GM20431 (cell line): Measurements from ENCODE around the gene PRSS48.
"Not testable (repeated sequence)": the region's sequence is repeated elsewhere in the genome, so short reads cannot be mapped to it uniquely, and the experiment has no call there.

Experiments
- in situ Hi-C: fragments of 300-500 bp; cut with MseI, MboI; formaldehyde crosslinking; loops from one replicate; pipeline ENCODE4 v1.15.0; 2020; ENCODE audit warnings: low sequenced_read_pairs; ENCODE audit not compliant: unreplicated experiment

The PRSS48 gene

DNA sequence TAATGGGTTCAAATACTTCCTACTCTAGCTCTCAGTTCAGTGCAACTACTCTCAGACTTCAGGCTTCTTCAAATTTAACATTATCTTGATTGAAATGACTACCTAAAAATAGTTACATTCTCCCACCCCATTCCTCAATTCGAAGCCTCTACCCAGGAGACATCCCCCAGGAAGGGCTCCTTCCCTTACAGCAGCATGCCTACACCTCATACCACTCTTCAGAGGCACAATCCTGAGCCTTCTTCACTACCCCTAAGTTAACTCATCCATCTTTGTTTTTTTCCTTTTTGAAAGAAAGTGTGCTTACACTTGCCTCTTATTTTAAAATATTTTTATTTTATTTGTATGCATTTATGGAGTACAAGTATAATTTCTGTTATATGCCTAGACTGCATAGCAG, 17.2 kb upstream of the PRSS48 start:
- in situ Hi-C loops = no loop called here

DNA sequence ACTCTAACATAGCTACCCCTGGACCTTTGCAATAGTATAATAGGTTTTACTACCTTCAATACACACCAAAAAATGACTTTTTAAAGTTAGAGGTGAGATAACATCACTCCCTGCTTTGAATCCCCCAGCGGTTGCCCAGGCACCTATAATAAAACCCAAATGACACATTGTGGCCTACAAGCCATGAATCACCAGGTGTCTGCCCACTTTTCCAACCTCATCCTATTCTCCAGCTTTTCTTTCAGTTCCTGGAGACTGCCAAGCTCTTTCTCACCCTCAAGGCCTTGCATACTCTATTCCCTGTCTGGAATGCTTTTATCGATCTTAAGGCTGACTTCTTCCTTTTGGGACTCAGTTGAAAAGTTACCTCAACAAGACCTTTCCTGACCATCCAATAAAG, 16.4 kb upstream of the PRSS48 start:
- in situ Hi-C loops = no loop called here

DNA sequence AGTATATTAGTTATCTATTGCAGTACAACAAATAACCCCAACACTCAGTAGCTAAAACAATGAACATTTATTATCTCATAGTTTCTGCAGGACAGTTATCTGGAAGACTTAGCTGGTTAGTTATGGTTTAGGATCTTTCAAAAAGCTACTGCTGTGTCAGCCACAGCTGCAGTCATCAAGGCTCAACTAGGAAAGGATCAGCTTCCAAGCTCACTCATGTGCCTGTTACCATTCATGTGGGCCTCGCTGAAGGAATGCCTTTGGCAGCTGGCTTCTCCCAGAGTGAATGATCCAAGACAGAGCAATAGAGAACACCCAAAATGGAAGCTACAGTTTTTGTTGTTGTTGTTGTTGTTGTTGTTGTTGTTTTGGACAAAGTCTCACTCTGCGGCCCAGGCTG, 13.5 kb upstream of the PRSS48 start:
- in situ Hi-C loops = no loop called here

DNA sequence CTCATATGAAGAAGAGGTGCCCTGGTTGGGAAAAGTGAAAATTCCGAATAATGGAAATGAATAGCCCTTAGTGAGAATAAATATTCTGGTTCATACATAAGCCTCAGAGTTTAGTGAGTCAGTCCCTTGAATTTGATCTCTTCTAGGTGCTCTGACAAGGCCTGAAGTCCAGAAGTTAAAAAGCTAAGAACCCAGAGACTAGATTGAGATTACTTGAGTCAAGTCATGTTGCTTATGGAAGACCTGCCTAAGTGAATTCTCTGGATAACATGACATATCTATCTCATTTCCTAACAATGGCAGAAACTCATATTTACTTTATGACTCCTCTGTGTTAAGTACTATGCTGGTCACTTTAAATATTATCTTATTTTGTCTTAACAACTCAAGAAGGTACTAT, 10.5 kb upstream of the PRSS48 start:
- in situ Hi-C loops = no loop called here

DNA sequence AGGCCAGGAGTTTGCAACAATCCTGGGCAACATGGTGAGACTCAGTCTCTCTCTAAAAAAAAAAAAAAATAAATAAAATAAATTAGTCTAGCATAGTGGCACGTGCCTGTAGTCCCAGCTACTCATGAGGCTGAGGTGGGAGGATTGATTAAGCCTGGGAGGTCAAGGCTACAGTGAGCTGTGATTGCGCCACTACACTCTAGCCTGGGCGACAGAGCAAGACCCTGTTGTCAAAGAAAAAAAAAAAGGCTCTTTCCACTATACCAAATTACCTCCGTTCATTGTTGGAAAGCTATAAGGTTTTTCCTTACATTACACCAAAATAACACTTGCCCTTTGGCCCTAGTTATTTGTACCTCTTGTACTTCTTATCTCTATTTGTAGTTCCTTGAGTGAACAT, 9.9 kb upstream of the PRSS48 start:
- in situ Hi-C loops = no loop called here

DNA sequence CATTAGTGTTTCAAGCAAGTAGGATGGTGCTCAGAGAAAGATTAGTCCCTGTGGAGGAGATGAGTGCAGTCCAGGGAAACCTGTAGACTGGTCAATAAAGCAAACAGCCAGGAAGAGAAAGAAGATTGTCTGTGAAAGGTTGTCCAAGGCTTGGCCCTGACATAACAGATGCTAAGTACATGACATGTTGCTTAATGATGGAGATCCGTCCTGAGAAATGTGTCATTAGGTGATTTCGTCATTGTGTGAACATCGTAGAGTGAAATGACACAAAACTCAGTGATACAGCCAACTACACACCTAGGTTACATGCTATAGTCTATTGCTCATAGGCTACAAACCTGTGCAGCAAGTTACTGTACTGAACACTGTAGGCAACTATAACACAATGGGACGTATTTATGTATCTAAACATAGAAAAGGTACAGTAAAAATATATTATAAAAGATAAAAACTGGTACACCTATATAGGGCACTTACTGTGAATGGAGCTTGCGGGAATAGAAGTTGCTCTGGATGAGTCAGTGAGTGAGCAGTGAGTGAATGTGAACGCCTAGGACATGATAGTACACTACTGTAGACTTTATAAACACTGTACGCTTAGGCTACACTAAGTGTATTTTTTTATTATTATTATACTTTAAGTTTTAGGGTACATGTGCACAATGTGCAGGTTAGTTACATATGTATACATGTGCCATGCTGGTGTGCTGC, 9.0 kb upstream of the PRSS48 start:
- in situ Hi-C loops = no loop called here

DNA sequence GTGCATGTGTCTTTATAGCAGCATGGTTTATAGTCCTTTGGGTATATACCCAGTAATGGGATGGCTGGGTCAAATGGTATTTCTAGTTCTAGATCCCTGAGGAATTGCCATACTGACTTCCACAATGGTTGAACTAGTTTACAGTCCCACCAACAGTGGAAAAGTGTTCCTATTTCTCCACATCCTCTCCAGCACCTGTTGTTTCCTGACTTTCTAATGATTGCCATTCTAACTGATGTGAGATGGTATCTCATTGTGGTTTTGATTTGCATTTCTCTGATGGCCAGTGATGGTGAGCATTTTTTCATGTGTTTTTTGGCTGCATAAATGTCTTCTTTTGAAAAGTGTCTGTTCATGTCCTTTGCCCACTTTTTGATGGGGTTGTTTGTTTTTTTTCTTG, 8.1 kb upstream of the PRSS48 start:
- in situ Hi-C loops = not testable (repeated sequence)

DNA sequence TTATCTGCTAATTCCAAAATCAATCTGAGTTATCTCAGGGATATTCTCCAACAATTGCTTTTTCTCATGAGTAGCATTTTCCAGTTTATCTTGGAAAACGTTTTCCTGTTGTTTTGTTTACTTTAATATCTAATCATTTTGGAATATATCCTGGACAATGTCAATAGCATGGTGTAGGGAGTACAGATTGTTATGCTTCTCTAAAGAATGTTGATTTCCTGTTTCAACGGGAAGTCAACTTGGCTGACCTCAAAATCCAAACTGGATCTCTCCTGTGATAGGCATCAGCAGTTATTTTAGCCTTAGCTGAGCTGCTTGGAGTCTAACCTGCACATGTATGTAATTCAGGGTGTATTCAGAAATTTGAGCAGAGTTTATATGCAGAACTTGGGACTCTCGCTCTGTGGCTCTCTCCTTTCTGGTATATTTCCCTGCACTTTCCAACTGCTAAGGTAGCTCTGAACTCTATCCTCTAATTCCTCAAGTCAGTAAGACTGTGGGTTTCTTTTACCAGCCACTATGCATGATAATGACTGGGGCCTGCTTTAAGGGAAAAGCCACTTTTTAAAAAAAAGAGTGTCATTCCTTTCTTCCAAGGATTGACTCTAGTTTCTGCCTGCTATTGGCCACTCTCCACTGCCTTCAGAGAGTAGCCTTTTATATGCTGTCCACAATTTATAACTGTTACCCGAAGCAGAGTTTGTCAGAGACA, 7.7 kb downstream of the PRSS48 start:
- in situ Hi-C loops = no loop called here

DNA sequence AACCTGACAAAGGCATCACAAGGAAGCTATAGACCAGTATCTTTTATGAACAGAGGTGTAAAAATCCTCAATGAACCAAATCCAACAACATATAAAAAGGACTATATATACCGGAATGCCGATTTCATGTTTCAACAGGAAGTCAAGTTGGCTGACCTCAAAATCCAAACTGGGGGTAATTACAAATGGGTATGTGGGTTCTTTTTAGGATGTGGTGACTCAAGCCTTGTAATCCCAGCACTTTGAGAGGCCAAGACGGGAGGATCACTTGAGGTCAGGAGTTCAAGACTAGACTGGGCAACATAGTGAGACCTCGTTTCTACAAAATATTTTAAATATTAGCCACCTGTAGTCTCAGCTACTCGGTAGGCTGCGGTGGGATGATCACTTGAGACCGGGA, 10.4 kb downstream of the PRSS48 start:
- in situ Hi-C loops = no loop called here

DNA sequence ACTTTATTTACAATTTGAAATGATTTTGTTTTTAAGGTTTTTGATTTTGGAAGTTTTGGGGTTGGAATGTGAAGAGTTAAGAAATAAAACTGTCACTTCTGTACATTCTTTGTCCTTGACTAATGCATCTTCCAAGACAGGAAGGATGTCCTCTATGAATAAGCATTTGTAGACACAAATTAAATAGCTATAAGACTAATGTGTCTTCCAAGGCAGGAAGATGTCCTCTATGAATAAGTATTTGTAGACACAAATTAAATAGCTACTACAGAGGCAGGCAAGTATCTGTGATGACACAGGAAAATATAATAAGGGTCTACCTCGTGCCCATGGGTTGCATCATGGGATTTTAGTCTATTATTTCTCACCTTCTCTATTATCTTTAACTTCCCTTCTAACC, 14.5 kb downstream of the PRSS48 start:
- in situ Hi-C loops = no loop called here

DNA sequence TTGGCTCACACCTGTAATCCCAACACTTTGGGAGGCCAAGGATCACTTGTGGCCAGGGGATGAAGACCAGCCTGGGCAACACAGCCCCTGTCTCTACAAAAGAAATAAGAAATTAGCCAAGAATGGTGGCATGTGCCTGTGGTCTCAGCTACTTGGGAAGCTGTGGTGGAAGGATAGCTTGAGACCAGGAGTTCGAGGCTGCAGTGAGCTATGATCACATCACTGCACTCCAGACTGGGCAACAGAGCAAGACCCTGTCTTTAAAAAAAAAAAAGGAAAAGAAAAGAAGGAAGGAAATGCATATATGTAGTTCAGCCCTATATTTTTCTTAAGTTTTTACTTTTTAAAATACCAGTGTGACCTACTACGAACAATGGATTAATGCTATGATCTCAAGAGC, 15.1 kb downstream of the PRSS48 start:
- in situ Hi-C loops = no loop called here

DNA sequence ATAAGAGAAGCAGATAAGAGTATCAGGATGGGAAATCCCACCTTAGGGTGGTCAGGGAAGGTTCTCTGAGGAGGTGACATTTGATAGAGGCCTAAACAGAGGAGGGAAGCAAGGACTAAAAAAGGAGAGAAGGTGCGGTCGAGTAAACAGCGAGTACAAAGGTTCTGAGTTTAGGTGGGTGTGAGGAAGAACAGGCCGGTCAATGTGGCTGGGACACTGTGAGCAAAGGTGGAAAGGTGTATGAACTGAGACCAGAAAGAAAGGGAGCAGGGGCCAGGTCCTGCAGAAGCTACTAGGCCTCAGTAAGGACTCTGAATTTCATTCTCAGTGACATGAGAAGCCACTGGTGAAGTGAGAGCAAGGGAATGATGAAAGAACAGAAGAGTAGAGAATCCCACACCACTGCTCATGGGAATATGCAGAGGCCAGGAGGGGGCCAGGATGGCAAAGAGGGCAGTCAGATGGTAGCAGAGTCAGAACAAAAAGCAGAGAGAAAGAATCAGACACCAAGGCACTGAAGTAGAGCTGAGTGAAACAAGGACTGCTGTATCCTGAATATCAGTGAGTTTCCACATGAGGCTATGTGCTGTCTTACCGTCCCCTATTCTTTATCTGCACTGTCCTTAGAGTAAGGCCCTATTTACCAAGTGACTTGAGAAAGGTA, 18.0 kb downstream of the PRSS48 start:
- in situ Hi-C loops = no loop called here

DNA sequence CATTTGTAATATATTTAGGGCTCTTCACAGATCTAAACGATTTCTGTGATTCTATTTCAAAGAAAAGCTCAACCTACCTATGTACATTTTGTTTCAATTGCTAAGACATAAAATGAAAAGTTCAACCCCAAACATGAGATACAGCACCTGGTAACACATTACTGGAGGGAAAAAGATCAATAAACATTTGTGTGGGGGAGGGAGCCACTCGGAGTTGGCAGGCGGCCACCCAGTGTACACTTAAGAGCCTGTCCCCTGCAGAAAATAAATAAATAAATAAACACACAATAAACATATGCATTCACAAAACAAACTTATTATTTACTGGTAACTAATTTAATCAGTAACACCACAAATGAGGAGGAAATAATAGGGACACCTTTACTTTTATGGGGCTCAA, 19.3 kb downstream of the PRSS48 start:
- in situ Hi-C loops = no loop called here

DNA sequence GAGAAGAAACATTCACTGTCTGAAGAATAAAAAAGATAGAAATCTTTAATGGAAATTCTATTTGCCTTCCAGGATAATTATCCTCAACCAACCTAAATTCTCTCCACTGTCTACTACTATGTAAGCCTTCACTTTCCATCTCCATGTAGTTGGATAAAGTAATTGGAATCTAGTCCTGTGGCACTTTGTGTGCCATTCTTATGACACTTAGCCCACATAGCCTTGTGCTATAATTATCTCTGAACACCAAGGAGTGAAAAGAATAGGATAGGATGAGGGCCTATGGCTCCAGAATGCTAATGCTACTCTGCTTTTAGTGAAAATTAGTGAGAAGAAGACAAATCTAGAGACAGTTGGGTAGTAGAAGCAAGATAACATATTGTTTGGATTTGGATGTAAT, 20.2 kb downstream of the PRSS48 start:
- in situ Hi-C loops = no loop called here

DNA sequence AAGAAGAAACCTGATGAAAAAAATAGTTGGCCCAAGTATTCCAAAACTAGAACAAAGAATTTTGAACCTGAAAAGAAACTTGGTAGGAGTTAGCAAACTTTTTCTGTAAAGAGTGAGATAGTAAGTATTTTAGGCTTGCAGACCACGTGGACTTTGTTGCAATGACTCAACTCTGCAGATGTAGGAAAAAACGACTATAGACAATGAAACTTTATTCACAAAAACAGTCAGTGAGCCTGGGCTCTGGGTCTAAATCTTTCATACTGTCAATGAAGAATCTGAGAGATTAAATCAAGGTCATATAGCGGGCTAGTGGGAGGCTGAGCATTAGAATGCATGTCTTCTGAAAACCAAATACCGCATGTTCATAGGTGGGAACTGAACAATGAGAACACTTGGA, 25.5 kb downstream of the PRSS48 start:
- in situ Hi-C loops = no loop called here

DNA sequence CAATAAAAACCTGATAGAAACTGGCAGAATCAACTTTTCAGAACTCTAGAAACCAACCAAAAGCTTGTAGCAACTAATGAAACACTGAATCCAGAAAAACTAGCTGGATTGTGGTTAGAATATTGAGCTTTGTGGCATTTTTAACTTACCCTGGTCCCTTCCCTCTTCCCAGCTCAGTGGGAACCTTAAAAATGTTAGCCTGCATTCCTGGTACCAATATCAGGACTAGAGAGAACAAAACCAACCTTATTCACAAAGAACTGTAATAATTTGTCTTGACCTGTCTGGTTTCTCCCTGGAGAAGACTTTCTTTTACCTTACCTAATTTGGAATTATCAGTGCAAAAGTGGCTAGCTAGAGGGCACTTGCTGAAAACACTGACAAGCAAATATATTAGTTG, 27.3 kb downstream of the PRSS48 start:
- in situ Hi-C loops = no loop called here

DNA sequence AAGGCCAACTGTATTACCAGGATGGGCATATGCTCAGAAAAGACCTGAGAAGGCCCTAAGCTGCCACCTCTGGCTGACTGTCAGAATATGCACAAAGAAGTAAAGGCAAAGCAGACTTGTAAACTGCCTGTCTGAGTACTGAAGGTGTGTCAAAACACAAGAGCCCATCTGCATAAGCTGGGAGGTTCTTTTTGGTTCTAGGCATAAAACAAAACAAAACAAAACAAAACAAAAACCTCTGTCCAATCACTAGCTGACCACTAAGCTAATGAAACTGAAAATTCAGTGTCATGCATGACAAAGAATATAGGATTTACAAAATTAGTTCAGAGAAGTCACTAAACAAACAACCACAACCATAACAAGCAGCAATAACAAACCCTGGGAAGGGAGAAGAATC, 27.8 kb downstream of the PRSS48 start:
- in situ Hi-C loops = no loop called here

DNA sequence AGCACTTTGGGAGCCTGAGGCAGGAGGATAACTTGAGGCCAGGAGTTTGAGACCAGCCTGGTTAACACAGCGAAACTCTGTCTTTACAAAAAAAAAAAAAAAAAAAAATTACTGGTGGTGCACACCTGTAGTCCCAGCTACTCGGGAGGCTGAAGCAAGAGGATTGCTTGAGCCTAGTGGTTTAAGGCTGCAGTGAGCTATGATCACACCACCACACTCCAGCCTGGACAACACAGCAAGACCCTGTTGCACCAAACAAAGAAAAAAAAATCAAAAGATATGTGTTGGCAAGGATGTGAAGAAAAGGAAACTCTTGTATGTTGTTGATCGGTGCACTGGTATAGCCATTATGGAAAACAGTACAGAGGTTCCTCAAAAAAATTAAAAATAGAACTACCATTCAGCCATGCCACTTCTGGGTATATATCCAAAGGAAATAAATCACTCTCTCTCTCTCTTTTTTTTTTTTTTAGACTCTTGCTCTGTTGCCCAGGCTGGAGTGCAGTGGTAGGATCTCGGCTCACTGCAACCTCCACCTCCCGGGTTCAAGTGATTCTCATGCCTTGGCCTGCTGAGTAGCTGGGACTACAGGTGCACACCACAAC, 33.3 kb downstream of the PRSS48 start:
- in situ Hi-C loops = no loop called here

DNA sequence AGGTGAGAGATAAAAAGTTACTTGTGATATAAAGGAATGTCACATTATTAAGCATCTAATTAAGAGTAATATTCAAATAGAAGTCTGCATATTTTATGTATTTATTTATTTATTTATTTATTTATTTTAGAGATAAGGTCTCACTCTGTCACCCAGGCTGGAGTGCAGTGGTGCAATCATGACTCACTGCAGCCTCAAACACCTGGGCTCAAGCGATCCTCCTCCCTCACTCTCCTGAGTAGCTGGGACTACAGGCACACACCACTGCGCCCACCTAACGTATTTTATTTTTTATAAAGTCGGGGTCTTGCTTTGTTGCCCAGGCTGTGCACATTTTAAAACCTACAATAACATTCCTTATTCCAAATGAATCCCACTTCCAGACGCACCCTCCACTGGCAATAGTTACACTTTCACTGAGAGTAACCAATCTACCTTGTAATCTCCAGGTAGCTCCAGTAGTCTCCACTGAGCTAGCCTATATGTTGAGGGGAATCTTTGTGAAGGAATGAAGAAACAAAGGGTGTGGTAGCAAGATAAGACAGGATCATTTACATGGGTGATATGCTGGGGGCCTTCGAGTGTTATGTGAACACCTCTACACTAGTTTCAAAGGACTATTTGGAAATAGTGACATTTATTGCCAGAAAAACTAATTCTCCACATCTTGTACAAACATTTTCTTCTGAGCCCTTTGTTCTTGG, 36.5 kb downstream of the PRSS48 start:
- in situ Hi-C loops = no loop called here

DNA sequence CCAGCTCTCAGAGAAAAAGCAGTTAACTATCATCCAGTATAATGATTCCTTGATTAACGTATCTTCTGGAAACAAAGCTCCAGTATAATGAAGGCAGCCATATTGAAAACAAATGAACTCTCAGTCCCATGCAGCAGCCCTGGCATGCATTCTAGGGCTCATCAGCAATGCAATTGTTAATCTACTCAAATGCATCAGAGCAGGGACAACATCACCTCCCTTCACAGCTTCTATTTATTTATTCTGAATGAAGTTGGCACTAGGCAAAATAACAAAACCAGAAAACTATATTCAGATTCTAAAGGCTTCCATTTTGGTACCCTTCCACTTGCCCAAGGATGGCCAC, 37.0 kb downstream of the PRSS48 start:
- in situ Hi-C loops = no loop called here

DNA sequence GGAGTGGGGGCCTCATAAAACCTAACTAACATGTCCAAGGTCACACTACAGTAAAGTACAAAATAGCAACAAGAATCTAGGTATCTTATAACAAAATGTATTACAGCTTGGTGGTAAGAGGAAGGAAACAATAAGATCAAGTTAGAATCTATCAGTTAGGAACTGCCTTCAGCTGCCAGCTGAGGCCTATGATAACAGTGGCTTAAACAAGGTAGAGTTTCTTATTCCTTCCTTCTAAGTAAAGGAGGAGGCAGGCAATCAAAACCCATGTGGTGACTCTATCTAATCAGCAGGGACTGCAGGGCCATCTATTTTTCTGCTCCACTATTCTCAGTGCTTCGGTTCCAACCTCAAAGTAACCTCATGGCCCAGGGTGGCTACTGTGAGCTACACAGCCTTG, 37.5 kb downstream of the PRSS48 start:
- in situ Hi-C loops = no loop called here
